SK-N-MC (cell line): ENCODE results near the gene INSL3.

Experiments used
- EZH2 ChIP-seq: fragments of 200-600 bp; sonication (generic); IDR thresholded peaks from one replicate; pipeline ENCODE4 v1.6.1; 2017; ENCODE audit warnings: antibody characterized with exemption
- POLR2AphosphoS5 ChIP-seq: IDR thresholded peaks from 2 replicates; pipeline ENCODE4 v1.6.1; 2012; ENCODE audit warnings: mild to moderate bottlenecking, low read depth, low read length, borderline replicate concordance

- TF ChIP-seq EZH2 (no peak), POLR2AphosphoS5 (no peak)
Observed at GRCh38 chr19:17790059-17790780, 31.1 kb downstream of the INSL3 start.
